NB4 (cell line): Measurements from ENCODE around the gene ARHGAP45.
A peak's percentile ranks its signal among the peaks of the same experiment; 100 is the strongest.

Experiments
- DNase-seq: peaks from one replicate; pipeline ENCODE4 v3.0.0; 2010; ENCODE audit warnings: low read depth
- H3K4me3 ChIP-seq: one replicate; pipeline ENCODE4 v1.5.1; 2011; ENCODE audit warnings: mild to moderate bottlenecking, low read depth, low read length, moderate library complexity
- CTCF ChIP-seq: IDR thresholded peaks from one replicate; pipeline ENCODE4 v1.5.1; 2012; ENCODE audit warnings: low read depth, low read length
- MAX ChIP-seq: IDR thresholded peaks from 2 replicates; pipeline ENCODE4 v1.6.1; 2011; ENCODE audit warnings: low read depth, low read length
- MYC ChIP-seq: IDR thresholded peaks from 2 replicates; pipeline ENCODE4 v1.6.1; 2011; ENCODE audit warnings: low read depth, low read length
- POLR2A ChIP-seq: IDR thresholded peaks from 2 replicates; pipeline ENCODE4 v1.6.1; 2011; ENCODE audit warnings: mild to moderate bottlenecking; ENCODE audit not compliant: insufficient read length; ENCODE audit errors: extremely low read depth

ARHGAP45 gene

GRCh38 chr19:1087813-1088415, 20.9 kb downstream of the ARHGAP45 start:
- TF ChIP-seq MYC (no peak), MAX (peak; percentile 92)
- H3K4me3 ChIP-seq = no peak overlapping the region
- DNase-seq = peak; percentile 90

GRCh38 chr19:1088416-1089010, 21.5 kb downstream of the ARHGAP45 start:
- TF ChIP-seq POLR2A (no peak), CTCF (no peak), MAX (no peak), MYC (no peak)
- no peak for DNase-seq
- no peak overlapping the region for H3K4me3 ChIP-seq

- DNase-seq = no peak
- TF ChIP-seq CTCF (no peak), POLR2A (no peak), MAX (no peak), MYC (no peak)
- no peak overlapping the region for H3K4me3 ChIP-seq
Observed at GRCh38 chr19:1089126-1089771, 22.3 kb downstream of the ARHGAP45 start.

DNA sequence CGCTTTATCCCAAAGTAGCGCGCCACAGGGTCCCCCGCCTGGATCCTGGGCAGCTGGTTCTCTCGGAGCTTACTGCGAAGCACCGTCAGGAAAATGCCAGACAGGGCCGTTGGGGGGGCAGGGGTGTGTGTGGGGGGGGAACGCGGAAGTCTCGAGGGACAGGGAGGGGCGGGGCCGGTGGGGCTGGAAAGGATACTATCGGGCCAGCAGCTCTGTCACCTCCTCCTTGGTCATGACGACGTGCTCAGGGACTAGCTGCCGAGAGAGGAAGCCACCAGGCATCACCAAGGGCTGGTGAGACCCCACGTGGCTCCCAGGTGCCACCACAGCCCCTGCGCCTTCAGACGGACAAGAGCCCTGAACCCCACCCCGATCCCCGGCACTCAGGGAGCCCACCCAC, 22.9 kb downstream of the ARHGAP45 start:
- DNase-seq = no peak
- TF ChIP-seq MAX (no peak), MYC (no peak), CTCF (no peak), POLR2A (no peak)
- H3K4me3 ChIP-seq = no peak overlapping the region

DNA sequence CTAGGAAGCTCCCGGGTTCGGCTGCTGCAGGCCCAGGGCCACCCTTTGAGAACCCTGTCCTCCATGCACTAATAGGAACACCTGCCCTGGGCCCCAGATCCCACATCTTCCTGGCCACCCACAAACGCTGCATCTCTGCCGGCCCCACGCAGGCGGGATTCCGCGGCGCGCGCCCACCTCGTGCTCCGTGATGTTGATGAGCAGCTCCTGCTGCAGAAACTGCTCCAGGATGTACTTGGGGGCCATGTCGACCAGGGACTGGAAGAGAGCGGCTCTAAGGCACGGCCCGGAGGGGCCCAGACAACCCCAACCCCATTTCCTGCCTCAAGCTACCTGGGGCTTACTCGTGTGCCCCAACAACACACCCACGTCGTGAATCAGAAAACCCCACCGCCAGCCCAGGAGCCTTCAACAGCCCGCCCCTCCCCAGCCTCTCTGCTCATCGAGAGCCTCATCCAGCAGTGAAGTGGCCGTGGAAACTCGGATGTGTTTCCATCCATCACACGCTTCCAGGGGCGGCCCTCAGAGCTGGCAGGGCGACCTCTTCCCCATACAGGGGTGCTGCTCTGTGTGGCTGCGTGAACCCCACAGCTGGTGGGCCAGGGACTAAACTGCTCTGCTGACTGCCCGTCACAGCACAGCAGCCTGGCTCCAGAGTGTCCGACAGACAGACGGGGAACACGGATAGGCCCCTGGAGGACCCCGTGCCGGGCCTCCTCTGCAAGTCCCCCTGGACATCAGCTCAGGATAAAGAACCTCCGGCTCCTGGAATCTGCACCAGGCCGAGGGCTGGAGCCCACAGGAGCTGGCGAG, 24.0 kb downstream of the ARHGAP45 start:
- H3K4me3 ChIP-seq = no peak overlapping the region
- DNase-seq = no peak
- TF ChIP-seq MYC (no peak), MAX (no peak), CTCF (no peak), POLR2A (no peak)
